ENCODE data around the gene GNG4. TPM values are rescaled to one million over a fixed set of nuclear protein-coding genes. Genes with fewer than 3 reads are reported as not detected.

Gene GNG4
- total and polyA plus RNA-seq, 2 donors (not counting 1 experiment from before 2014, with no cell fraction given) = 0.52 TPM; not detected in 1

DNA sequence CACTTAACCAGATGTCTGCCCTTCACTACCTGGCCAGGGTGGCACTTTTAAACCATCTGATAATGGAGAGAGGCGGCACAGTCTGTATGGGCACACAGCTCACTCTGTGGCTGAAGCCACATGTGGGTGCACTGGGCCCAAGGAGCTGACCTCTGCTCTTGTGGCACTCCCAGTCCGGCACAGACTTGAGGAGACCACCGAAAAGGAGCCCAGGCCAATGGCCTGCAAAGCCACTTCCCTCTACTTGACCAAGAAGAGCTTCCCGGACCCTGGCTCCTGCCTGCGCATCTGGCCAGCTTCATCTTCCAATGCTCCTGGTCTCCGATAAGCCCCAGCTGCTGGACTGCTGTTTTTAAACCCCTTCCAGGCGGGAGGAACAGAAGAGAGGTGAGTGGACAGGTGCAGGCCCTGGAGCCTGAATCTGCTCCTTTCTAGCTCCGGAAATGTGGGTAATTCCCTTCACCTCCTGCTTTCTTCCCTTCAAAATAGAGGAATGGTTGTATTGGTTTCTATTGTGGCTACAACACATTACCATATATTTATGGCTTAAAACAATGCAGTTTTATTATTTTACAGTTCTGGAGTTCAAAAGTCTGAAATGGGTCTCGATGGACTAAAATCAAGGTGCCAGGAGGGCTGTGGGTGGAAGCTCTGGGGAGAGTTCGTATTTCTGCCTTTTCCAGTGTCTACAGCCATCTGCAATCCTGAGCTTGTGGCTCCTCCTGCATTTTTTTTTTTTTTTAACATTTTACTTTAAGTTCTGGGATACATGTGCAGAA, 11.6 kb downstream of the GNG4 start:
- peaks cover 12 to 13% of the 10 kb centered on the region in 2 donors for H3K4me1 ChIP-seq (ENCODE audit: control insufficient read depth in 2 of 2, insufficient read depth in 2 of 2, low read length in 2 of 2)
- no peaks in the 10 kb centered on the region for H4K20me1 ChIP-seq (ENCODE audit: control insufficient read depth, insufficient read depth, low read length, poor library complexity, severe bottlenecking)
- ATAC-seq (ENCODE audit: low read depth) = no peak
- Mint-ChIP-seq H3K9me3 (ENCODE audit: insufficient read depth) (no peaks in the 10 kb centered on the region), H3K27ac (no peak overlapping the region), H3K27me3 (peaks cover 41% of the 10 kb centered on the region), H3K4me1 (peaks cover 14% of the 10 kb centered on the region), H3K4me3 (no peak overlapping the region)
- intact Hi-C loops (cut with micrococcal nuclease) = no loop called here
- no peak overlapping the region for H2AFZ ChIP-seq (ENCODE audit: insufficient read depth, low read depth, low read length, poor library complexity, severe bottlenecking)
- H3K27me3 ChIP-seq (replicated peaks in 1 of 4; ENCODE audit: control extremely low read depth in 1 of 4, control insufficient read depth in 3 of 4, insufficient read depth in 4 of 4, low read length in 3 of 4) = peaks cover 0 to 24% (median 2%) of the 10 kb centered on the region in 4 experiments
- H3K36me3 ChIP-seq (replicated peaks in 1 of 2; ENCODE audit: control extremely low read depth in 1 of 2, control insufficient read depth in 1 of 2, extremely low read depth in 1 of 2, insufficient read depth in 2 of 2, low read length in 1 of 2) = no peaks in the 10 kb centered on the region
- H3K79me2 ChIP-seq (ENCODE audit: control insufficient read depth, insufficient read depth, low read length) = no peaks in the 10 kb centered on the region
- 92% methylated on average over 5 of the region's 10 CpGs for WGBS (ENCODE audit: insufficient coverage)
- no peak overlapping the region for H3K27ac ChIP-seq (ENCODE audit: low read length in 2 of 2)
- no peak overlapping the region for H3K9ac ChIP-seq (ENCODE audit: low read length)
- no peak for DNase-seq
- H3K9me3 ChIP-seq (ENCODE audit: control extremely low read depth in 1 of 3, control insufficient read depth in 2 of 3, insufficient read depth in 1 of 3, low read length in 2 of 3) = peaks cover 0 to 2% (median 0%) of the 10 kb centered on the region in 3 donors
- H3K4me3 ChIP-seq (ENCODE audit: control extremely low read depth in 1 of 5, extremely low read depth in 1 of 5, insufficient read depth in 1 of 5, low read depth in 2 of 5, low read length in 4 of 5) = no peak overlapping the region
- TF ChIP-seq EZH2 (IDR thresholded peaks at IDR 0.05; ENCODE audit: borderline replicate concordance, insufficient read depth, low read depth, low read length, poor library complexity, severe bottlenecking) = no peak
- CTCF ChIA-PET = no interaction called here
- no peak overlapping the region for H3K4me2 ChIP-seq (replicated peaks; ENCODE audit: low read depth, low read length, poor library complexity, severe bottlenecking)
- POLR2A ChIA-PET = no interaction called here

DNA sequence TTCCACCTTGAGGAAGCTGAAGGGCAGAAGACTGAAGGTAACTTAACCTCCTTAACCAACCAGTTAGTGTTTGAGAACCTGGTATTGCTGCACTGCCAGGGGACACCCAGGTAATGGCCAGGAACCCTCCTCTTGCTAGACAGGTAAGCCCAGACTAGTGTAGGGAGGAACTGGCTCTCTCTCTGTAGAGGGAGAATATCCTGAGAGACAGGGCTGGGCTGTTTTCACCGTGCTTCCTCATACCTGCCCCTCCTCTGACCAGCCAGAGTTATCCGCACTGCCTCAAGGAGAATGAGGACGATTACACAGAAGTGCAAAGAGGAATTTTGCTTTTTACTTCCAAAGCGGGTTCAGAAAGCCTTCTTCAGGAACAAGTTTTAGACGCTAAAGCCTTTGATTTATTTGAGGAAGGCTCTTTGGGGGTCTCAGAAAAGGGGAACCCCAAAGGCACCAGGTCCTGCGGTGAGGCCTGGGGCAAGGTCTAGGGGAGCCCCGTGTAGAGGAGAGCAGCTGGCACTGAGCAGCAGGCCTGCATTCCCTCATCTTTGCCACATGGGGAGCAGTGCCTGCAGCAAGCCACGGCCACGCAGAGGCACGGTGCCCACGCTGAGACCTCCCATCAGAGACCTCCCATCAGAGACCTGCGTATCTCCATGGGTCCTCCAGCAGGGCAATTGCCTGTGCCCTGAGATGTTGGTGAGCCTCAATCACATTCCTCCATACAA, 13.5 kb downstream of the GNG4 start:
- 64% methylated on average over 11 of the region's 12 CpGs for WGBS (ENCODE audit: insufficient coverage)
- no peak overlapping the region for H3K27ac Mint-ChIP-seq
- ATAC-seq (ENCODE audit: low read depth) (no peak), DNase-seq (no peak)
- Histone ChIP-seq H3K4me1 (ENCODE audit: control insufficient read depth in 2 of 2, insufficient read depth in 2 of 2, low read length in 2 of 2) (peaks cover 6 to 7% of the 10 kb centered on the region in 2 donors), H3K27me3 (replicated peaks in 1 of 4; ENCODE audit: control extremely low read depth in 1 of 4, control insufficient read depth in 3 of 4, insufficient read depth in 4 of 4, low read length in 3 of 4) (peaks cover 0 to 12% (median 2%) of the 10 kb centered on the region in 4 experiments), H2AFZ (ENCODE audit: insufficient read depth, low read depth, low read length, poor library complexity, severe bottlenecking) (no peak overlapping the region), H3K4me3 (ENCODE audit: control extremely low read depth in 1 of 5, extremely low read depth in 1 of 5, insufficient read depth in 1 of 5, low read depth in 2 of 5, low read length in 4 of 5) (no peak overlapping the region), H3K4me2 (replicated peaks; ENCODE audit: low read depth, low read length, poor library complexity, severe bottlenecking) (no peak overlapping the region), H3K36me3 (replicated peaks in 1 of 2; ENCODE audit: control extremely low read depth in 1 of 2, control insufficient read depth in 1 of 2, extremely low read depth in 1 of 2, insufficient read depth in 2 of 2, low read length in 1 of 2) (no peaks in the 10 kb centered on the region), H4K20me1 (ENCODE audit: control insufficient read depth, insufficient read depth, low read length, poor library complexity, severe bottlenecking) (no peaks in the 10 kb centered on the region), H3K27ac (ENCODE audit: low read length in 2 of 2) (no peak overlapping the region), H3K9me3 (ENCODE audit: control extremely low read depth in 1 of 3, control insufficient read depth in 2 of 3, insufficient read depth in 1 of 3, low read length in 2 of 3) (peaks cover 0 to 2% (median 0%) of the 10 kb centered on the region in 3 donors), H3K9ac (ENCODE audit: low read length) (no peak overlapping the region), H3K79me2 (ENCODE audit: control insufficient read depth, insufficient read depth, low read length) (no peaks in the 10 kb centered on the region)
- CTCF ChIA-PET = no interaction called here
- TF ChIP-seq, protein P1, sequence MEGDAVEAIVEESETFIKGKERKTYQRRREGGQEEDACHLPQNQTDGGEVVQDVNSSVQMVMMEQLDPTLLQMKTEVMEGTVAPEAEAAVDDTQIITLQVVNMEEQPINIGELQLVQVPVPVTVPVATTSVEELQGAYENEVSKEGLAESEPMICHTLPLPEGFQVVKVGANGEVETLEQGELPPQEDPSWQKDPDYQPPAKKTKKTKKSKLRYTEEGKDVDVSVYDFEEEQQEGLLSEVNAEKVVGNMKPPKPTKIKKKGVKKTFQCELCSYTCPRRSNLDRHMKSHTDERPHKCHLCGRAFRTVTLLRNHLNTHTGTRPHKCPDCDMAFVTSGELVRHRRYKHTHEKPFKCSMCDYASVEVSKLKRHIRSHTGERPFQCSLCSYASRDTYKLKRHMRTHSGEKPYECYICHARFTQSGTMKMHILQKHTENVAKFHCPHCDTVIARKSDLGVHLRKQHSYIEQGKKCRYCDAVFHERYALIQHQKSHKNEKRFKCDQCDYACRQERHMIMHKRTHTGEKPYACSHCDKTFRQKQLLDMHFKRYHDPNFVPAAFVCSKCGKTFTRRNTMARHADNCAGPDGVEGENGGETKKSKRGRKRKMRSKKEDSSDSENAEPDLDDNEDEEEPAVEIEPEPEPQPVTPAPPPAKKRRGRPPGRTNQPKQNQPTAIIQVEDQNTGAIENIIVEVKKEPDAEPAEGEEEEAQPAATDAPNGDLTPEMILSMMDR (IDR thresholded peaks at IDR 0.05) = no peak
- no peak for TF ChIP-seq EZH2 (IDR thresholded peaks at IDR 0.05; ENCODE audit: borderline replicate concordance, insufficient read depth, low read depth, low read length, poor library complexity, severe bottlenecking)
- H3K9me3 Mint-ChIP-seq (ENCODE audit: insufficient read depth) = no peaks in the 10 kb centered on the region
- POLR2A ChIA-PET = no interaction called here
- peaks cover 10% of the 10 kb centered on the region for H3K4me1 Mint-ChIP-seq
- H3K4me3 Mint-ChIP-seq = no peak overlapping the region
- peaks cover 39% of the 10 kb centered on the region for H3K27me3 Mint-ChIP-seq
- intact Hi-C loops (cut with micrococcal nuclease) = no loop called here

Data from B cell (primary cell).